Sciatic nerve (tissue), 2 donors: ENCODE measurements around the gene DHRS7C. TPM values are rescaled to one million over a fixed set of nuclear protein-coding genes. Genes with fewer than 3 reads are reported as not detected.

Source experiments
- ATAC-seq: fragments of 200-7000 bp; cut with Tn5 transposase; one replicate; pipeline ENCODE4 v1.9.1; 2020; ENCODE audit warnings: mild to moderate bottlenecking, moderate library complexity
- DNase-seq: peaks from one replicate; pipeline ENCODE4 v3.0.0-alpha.2; 2020; ENCODE audit warnings: low spot score
- intact Hi-C: fragments of 100-400 bp; cut with DNase I; formaldehyde crosslinking; loops from one replicate; pipeline ENCODE4 v1.14.2; 2022
- total RNA-seq: library from RNA; stranded (reverse); fragmentation: NEBNext Ultra II Directional; extraction: Animal tissue kit (Norgen Biotek cat#: 25700); gene quantifications from one replicate; pipeline ENCODE4 v1.2.1, GENCODE V29; 2021
- donor health status: DM: no; HTN: no; CAD: no.
- donor health status: DM: no; HTN: no; CAD: no.

Gene DHRS7C
- total RNA-seq, 1 donor from 2014 or later: not detected

- no peak for DNase-seq
- ATAC-seq: no peak
- intact Hi-C loops: loop anchor here (5.0 kb wide), 1 partner anchor 787 kb away; no protein-coding TSS in a partner anchor
These were observed 22.2 kb downstream of the DHRS7C start for GRCh38 chr17:9769036-9769695.

GRCh38 chr17:9768381-9768934, 22.9 kb downstream of the DHRS7C start:
- intact Hi-C loops: loop anchor here (5.0 kb wide), 1 partner anchor 786 kb away; no protein-coding TSS in a partner anchor
- no peak for ATAC-seq
- no peak for DNase-seq

GRCh38 chr17:9767432-9767991, 23.9 kb downstream of the DHRS7C start:
- intact Hi-C loops: loop anchor here (5.0 kb wide), 1 partner anchor 785 kb away; no protein-coding TSS in a partner anchor

GRCh38 chr17:9766970-9767369, 24.4 kb downstream of the DHRS7C start:
- intact Hi-C loops: loop anchor here (5.0 kb wide), 1 partner anchor 785 kb away; no protein-coding TSS in a partner anchor
- ATAC-seq: no peak
- DNase-seq: no peak

More at GRCh38 chr17:9767432-9767991, 23.9 kb downstream of the DHRS7C start:
- no peak for DNase-seq
- ATAC-seq: no peak

GRCh38 chr17:9765322-9765721, 26.1 kb downstream of the DHRS7C start:
- intact Hi-C loops: loop anchor here (5.0 kb wide), 1 partner anchor 783 kb away; no protein-coding TSS in a partner anchor
- DNase-seq: no peak

GRCh38 chr17:9763643-9764042, 27.7 kb downstream of the DHRS7C start:
- intact Hi-C loops: no loop called here
- ATAC-seq: peak; percentile 73
- no peak for DNase-seq

More at GRCh38 chr17:9765322-9765721, 26.1 kb downstream of the DHRS7C start:
- ATAC-seq: peak; percentile 55

- intact Hi-C loops: no loop called here
These were observed 31.1 kb downstream of the DHRS7C start for GRCh38 chr17:9760266-9760665.

GRCh38 chr17:9755083-9755482, 36.3 kb downstream of the DHRS7C start:
- DNase-seq (no peak), ATAC-seq (no peak)
- intact Hi-C loops: no loop called here

More at GRCh38 chr17:9760266-9760665, 31.1 kb downstream of the DHRS7C start:
- no peak for DNase-seq
- no peak for ATAC-seq

- ATAC-seq: no peak
- intact Hi-C loops: no loop called here
These were observed 40.9 kb downstream of the DHRS7C start for GRCh38 chr17:9750524-9750923.

GRCh38 chr17:9729735-9730420, 61.5 kb downstream of the DHRS7C start:
- intact Hi-C loops: no loop called here
- ATAC-seq (no peak), DNase-seq (no peak)

More at GRCh38 chr17:9750524-9750923, 40.9 kb downstream of the DHRS7C start:
- no peak for DNase-seq

- intact Hi-C loops: no loop called here
- DNase-seq: no peak
- peak; percentile 77 for ATAC-seq
These were observed 62.2 kb downstream of the DHRS7C start for GRCh38 chr17:9729034-9729650.

- intact Hi-C loops: no loop called here
- no peak for DNase-seq
- no peak for ATAC-seq
These were observed 62.8 kb downstream of the DHRS7C start for GRCh38 chr17:9728564-9728963.

GRCh38 chr17:9728005-9728404, 63.4 kb downstream of the DHRS7C start:
- ATAC-seq: no peak
- intact Hi-C loops: no loop called here
- no peak for DNase-seq

- intact Hi-C loops: no loop called here
- DNase-seq (no peak), ATAC-seq (no peak)
These were observed 65.1 kb downstream of the DHRS7C start for GRCh38 chr17:9726291-9726690.

- intact Hi-C loops: no loop called here
- ATAC-seq (no peak), DNase-seq (no peak)
These were observed 65.8 kb downstream of the DHRS7C start for GRCh38 chr17:9725575-9725974.
